ENCODE measurements around the gene TNNI2.
"Not testable (repeated sequence)": the region's sequence is repeated elsewhere in the genome, so short reads cannot be mapped to it uniquely, and the experiment has no call there.

TNNI2 gene

GRCh38 chr11:1870721-1871466 is 32.1 kb downstream of the TNNI2 start:
- H3K27ac ChIP-seq, result peak overlapping the region in 1 of 2 donors; percentile 91
- TF ChIP-seq, protein P1, sequence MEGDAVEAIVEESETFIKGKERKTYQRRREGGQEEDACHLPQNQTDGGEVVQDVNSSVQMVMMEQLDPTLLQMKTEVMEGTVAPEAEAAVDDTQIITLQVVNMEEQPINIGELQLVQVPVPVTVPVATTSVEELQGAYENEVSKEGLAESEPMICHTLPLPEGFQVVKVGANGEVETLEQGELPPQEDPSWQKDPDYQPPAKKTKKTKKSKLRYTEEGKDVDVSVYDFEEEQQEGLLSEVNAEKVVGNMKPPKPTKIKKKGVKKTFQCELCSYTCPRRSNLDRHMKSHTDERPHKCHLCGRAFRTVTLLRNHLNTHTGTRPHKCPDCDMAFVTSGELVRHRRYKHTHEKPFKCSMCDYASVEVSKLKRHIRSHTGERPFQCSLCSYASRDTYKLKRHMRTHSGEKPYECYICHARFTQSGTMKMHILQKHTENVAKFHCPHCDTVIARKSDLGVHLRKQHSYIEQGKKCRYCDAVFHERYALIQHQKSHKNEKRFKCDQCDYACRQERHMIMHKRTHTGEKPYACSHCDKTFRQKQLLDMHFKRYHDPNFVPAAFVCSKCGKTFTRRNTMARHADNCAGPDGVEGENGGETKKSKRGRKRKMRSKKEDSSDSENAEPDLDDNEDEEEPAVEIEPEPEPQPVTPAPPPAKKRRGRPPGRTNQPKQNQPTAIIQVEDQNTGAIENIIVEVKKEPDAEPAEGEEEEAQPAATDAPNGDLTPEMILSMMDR (IDR thresholded peaks at IDR 0.05), result no peak
- no peak for DNase-seq (ENCODE audit: low spot score)
- H3K4me3 ChIP-seq, result peak overlapping the region; percentile 55

GRCh38 chr11:1871531-1871930 is 32.8 kb downstream of the TNNI2 start:
- TF ChIP-seq, protein P1 (IDR thresholded peaks at IDR 0.05), result no peak
- peak overlapping the region; percentile 55 for H3K4me3 ChIP-seq
- H3K27ac ChIP-seq, result peak overlapping the region in 1 of 2 donors; percentile 91
- no peak for DNase-seq (ENCODE audit: low spot score)

DNA sequence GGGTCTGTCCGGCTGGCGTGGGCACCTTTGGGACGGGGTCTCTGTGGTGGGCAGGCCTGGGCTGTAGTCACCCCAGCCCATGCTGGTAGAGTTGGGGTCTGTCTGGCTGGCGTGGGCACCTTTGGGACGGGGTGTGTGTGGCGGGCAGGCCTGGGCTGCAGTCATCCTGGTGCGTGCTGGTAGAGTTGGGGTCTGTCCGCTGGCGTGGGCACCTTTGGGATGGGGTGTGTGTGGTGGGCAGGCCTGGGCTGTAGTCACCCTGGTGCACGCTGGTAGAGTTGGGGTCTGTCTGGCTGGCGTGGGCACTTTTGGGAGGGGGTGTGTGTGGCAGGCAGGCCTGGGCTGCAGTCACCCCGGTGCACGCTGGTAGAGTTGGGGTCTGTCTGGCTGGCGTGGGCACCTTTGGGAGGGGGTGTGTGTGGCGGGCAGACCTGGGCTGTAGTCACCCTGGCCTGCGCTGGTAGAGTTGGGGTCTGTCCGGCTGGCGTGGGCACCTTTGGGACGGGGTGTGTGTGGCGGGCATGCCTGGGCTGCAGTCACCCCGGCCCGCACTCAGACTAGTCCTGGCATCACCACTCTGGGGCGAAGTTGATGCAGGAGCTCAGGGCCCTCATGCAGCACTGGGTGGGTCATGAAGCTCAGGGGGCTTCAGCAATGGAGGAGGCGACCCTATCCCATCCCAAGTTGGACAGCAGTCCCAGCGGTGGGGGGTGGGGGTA is 33.6 kb downstream of the TNNI2 start:
- DNase-seq (ENCODE audit: low spot score), result no peak
- Histone ChIP-seq H3K27ac (peak overlapping the region in 1 of 2 donors; percentile 91), H3K4me3 (peak overlapping the region; percentile 55)
- TF ChIP-seq, protein P1 (IDR thresholded peaks at IDR 0.05), result no peak

DNA sequence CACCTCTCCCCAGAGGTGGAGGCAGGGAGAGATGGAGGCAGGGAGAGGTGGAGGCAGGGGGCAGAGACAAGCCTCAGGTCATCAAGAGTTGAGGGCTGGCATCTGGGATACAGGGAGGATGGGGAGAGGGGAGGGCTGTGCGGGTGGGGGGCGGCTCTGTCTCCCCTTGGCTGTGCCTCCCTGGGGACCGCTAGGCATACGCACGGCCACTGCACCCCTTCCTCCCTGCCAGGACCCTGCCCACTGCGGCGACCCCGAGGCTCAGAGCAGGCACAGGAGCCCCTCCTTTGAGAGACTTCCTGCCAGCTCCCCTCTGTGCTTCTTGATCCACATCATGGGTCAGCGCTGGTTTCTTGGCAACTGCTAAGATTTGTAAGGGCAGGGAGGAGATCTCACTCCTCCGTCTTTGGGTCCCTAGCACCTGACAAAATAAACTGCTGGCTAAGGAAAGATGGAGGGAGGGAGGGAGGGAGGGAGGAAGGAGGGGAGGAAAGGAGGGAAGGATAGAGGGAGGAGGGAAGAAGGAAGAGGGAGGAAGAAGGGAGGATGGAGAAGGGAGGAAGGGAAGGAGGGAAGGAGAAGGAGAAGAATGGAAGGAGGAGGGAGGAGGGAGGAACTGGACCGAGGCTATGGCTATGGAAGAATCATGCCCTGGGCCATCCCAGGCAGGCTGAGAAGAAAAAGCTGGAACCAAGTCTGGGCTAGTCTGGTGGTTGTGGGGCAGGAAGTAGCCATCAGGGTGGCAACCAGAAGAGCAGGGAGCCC is 34.4 kb downstream of the TNNI2 start:
- no peak for DNase-seq (ENCODE audit: low spot score)
- Histone ChIP-seq H3K27ac (peak overlapping the region in 1 of 2 donors; percentile 91), H3K4me3 (peak overlapping the region; percentile 55)
- TF ChIP-seq, protein P1 (IDR thresholded peaks at IDR 0.05), result no peak

DNA sequence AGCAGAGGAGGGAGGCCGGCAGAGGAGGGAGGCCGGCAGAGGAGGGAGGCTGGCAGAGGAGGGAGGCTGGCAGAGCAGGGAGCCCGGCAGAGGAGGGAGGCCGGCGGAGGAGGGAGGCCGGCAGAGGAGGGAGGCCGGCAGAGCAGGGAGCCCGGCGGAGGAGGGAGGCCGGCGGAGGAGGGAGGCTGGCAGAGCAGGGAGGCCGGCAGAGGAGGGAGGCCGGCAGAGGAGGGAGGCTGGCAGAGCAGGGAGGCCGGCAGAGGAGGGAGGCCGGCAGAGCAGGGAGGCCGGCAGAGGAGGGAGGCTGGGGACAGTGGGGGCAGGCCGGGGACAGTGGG is 35.0 kb downstream of the TNNI2 start:
- H3K27ac ChIP-seq, result peak overlapping the region in 1 of 2 donors; percentile 91
- H3K4me3 ChIP-seq; DNase-seq (ENCODE audit: low spot score): not testable (repeated sequence)

DNA sequence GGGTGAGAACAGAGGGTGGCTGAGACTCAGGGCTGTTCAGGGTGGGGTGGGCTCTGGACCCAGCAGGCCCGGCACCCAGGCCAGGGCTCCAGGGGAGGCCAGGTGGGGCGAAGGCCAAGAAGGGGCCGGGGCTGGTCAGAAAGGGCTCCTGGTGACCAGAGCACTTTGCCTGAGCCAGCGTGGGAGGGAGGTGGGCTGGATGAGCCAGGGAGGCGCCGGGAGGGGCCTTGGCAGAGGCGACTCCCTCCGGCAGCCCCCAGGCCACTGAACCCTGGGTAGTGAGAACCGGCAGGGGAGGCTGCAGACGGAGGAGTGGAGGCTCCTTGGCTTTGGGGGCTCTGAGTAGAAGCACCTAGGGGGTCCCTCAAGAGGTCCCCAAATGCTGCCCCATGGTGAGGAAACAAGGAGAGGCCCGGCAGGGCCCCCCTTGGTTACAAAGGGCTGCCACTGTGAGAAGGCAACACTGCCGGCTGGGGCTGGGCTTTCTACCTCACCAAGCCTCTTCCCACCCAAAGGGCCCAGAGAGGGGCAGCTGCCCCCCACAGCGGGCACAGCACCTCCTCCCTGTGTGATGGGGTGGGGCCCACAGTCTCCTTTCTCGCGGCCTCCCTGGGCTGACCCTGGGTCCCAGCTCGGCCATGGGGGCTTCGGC is 35.8 kb downstream of the TNNI2 start:
- H3K27ac ChIP-seq, result peak overlapping the region in 1 of 2 donors; percentile 91

DNA sequence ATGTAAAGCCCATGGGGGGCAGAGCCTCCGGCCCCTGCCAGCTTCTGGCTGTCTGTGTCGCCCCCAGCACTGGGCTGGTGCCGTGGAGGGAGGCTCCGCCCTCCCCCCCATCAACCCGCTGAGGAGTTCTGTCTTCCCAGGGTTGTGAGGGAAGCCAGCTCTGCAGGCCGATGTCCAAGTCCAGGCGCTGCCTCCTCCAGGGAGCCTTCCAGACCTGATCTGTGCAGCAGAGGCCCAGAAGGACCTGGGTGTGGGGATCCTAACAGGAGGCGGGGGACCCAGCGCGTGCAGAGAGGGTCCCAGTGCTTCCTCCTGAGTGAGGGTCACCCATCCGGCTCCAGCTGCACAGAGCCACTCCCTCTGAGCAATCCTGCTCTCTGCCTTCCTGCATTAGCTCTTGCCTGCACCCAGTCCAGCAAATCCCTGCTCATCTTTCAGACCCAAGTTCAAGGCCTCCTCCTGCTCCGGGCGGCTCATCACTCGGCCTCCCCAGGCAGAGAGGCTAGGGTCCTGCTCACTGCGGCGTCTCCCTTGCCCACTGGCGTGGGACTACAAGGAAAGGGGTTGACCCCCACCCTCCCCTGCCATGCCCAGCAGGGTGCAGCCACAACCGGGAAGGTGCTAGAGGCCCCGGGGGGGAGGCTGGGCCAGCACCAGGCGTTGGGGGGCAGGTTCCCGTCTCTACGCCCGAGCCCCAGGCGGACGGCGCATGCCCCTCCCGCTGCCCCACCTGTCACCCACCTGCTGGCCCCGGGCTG is 36.5 kb downstream of the TNNI2 start:
- H3K4me3 ChIP-seq, result no peak overlapping the region
- no peak for DNase-seq (ENCODE audit: low spot score)
- TF ChIP-seq, protein P1 (IDR thresholded peaks at IDR 0.05), result no peak
- H3K27ac ChIP-seq, result peak overlapping the region in 1 of 2 donors; percentile 91

More for the DNA sequence above, 35.8 kb downstream of the TNNI2 start:
- not testable (repeated sequence) for DNase-seq (ENCODE audit: low spot score); H3K4me3 ChIP-seq

GRCh38 chr11:1875851-1876301 is 37.1 kb downstream of the TNNI2 start:
- H3K4me3 ChIP-seq; DNase-seq (ENCODE audit: low spot score): not testable (repeated sequence)
- peak overlapping the region in 1 of 2 donors; percentile 91 for H3K27ac ChIP-seq

Data from coronary artery (tissue), 2 donors.